Daoy (cell line): Measurements from ENCODE around the gene C1orf21. TPM values are rescaled to one million over a fixed set of nuclear protein-coding genes. Genes with fewer than 3 reads are reported as not detected.
A peak's percentile ranks its signal among the peaks of the same experiment; 100 is the strongest.

Experiments used
- DNase-seq: peaks from one replicate; pipeline ENCODE4 v3.0.0-alpha.2; 2015; ENCODE audit warnings: low read depth
- total RNA-seq: library from RNA; depleted of rRNA; stranded (reverse); fragments of >200 nt; shearing (Covaris generic); gene quantifications from 2 replicates; pipeline ENCODE4 v1.2.3, GENCODE V29; 2014

The C1orf21 gene
- total RNA-seq, 1 experiment from 2014 or later = 17.8 TPM

DNA sequence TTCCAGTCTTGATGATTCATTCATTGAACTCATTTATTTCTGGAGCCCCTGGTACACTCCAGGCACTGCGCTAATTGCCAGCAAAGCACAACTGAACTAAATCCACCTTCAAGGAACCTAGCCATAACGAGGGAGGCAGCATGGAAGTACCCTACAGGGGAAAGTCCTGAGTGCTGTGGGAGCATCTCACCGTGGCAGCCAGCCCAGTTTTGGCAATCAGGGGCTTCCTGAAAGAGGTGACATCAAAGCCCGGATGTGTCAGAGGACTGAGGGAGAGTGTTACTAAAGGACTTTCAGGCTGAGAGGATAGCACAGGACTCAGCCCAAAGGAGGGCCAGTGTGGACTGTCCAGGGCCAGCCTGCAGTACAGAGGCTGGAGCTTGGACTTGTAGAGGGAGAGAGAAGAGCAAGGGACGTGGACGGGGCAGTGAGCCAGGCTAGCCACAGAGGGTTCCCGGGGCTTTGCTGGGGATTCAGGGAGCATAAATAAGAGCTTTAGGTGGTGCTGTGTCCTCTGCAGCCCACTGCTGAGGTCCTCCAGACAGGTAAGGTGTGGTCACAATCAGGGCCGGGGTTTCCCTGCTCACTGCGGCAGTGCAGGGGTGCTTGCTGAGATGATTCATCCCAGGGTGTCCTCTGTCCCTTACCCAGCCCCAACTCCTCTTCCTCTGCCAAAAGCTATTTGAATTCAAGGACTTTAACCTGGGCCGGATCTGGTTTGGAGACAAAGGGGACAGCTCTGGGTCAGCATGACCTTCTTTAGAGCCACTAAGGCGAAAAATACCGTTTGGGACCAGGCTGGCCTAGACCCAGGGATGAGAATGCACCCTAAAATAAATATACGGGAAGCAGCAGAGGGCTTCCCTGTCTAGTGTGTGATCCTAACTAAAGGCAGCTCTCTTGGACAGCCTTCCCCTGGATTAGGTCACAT is 239.5 kb downstream of the C1orf21 start:
- peak; percentile 16 for DNase-seq

DNA sequence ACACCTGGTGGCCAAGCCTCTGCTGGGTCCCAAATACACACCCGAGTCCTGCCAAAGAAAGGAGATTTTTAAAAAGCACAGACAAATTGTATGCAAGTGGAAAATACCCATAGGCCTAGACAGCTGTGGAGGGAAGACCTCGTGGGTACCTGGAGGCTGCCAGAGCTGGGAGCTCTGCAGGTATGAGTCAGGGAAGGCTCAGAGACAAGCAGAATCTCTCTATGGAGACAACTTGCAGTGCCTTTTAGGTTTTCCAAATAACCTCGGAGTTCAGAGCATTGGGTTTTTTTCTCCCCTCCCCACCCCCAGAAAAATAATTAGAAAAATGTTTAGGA is 240.1 kb downstream of the C1orf21 start:
- no peak for DNase-seq

DNA sequence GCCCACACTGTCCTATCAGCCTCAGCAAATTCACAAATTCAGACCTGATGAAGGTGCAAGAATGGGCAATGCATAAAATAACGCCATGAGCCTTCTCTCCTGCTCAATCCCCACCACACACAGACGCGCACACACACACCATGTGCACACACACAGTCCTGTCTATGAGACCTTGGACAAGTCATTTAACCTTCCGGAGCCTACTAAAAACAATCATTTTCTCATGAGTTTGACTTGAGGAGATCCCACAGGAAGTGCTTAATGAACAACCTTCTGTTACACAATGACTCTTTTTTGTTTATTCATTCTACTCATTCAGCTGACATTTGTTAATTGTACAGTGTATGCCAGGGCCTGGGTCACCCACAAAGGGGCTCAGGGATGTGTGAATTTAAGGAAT is 242.4 kb downstream of the C1orf21 start:
- no peak for DNase-seq

DNA sequence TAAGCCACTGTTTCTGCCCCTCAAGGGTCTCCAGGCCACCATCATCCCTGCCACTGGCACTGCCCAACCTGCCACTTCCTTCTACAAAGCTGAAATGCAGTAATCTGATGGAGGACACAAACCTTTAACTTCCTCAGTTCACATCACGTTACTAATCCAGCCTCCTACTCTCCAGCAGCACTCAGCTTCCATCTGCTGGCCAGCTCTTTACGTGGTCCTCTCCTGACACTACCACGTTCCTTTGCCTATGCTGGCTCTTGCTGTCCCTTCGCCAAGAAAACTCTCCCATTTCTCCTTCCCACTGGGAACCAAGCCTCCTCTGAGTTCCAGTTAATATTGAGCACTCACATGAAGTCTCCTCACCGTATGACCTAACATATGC is 243.8 kb downstream of the C1orf21 start:
- DNase-seq = no peak

DNA sequence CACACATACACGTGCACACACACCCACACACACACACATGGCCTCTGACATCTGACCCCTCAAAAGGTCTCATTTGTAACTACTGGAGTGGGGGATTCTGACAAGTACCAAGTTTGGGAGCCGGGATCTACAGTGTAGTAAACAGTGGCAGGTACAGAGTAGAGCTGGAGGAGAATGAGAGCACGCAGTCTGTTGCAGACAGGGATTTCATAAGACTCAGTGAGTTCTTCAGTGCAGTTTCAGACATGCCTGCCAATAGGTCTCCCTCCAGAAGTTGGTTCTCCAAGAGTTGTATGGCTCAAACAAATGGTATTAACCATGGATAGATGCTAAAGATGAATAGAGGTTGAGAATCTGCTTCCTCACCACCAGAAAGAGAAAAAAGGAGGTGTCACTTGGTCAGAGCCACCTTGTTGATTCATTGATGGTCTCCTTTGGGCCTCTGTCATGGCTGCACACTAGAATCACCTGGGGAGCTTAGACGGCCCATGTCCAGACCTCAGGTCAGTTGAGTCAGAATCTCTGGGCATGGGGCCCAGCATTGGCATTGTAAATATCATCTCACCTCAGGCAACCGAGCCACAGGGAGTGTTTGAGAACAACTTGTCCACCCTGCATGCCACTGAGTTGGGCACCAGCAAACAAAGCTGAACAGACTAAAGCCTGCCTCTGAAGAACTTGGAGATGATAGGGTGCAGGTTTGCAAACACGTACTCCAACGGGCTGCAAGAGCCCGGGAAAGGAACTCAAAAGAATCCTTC is 245.8 kb downstream of the C1orf21 start:
- DNase-seq = no peak

DNA sequence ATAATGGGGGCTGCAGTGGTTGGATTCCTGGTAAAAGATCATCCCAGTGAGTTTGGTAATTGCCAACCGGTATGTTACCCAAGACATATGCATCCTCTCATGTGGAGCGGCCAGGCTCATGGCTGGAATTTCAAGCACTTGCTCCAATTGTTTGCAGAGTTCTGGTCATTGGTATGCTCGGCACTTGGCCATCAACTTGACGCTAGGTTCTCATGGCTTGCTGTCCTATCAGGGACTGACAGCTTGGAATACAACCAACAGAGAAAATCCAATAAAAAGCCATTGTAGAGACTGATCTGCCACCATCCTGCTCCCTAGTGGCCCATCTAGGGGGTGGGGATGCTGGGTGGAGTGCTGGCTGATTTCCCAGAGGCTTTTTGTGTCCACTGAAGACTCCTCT is 247.0 kb downstream of the C1orf21 start:
- DNase-seq = no peak

DNA sequence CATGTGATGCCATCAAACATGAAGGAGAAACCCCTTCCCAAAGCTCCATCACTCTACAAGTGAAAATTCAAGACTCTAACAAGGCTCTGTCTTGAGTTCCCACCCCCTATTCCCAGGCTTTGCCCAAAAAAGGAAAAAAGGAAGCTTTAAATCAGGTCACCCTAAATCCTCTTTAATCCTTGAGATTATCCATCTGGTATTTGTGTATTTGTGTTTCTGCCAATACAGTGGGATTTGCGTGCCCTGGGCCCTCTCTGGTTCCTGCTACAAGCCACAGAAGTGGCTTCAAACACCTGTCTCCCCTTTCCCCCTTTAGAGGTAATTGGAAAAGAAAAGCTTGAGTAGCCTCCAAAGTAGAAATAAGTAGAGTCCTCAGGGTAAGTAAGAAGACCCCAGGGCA is 247.5 kb downstream of the C1orf21 start:
- no peak for DNase-seq

DNA sequence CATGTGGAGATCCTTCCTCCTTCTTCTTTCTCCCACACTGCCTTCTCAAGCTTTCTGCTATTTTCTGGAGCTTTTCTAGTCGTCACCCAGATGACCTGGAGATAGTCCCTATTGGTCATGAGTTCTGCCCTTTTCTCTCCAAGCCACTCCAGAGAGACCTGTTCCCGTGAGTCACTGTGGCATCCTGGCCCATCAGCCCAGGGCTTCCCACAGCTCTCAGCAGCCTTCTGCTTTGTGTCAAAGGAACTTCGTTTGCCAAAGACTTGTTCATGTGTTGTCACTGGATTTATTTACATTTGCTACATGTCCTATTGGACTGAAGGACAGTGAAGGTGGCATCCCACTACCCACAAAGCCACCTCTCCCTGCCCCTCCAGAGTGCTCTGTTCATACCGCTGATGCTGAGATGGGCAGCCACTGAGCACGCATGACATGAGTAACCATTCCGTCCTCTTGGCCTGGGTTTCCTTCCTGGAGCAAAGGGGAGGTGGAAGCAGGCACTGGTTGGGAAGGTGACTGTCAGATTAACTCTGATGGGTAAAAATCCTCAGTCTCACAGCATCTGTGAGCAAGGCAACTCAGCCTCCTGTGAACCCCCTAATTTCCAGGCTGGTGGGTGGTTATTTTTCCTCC is 248.6 kb downstream of the C1orf21 start:
- DNase-seq = no peak

DNA sequence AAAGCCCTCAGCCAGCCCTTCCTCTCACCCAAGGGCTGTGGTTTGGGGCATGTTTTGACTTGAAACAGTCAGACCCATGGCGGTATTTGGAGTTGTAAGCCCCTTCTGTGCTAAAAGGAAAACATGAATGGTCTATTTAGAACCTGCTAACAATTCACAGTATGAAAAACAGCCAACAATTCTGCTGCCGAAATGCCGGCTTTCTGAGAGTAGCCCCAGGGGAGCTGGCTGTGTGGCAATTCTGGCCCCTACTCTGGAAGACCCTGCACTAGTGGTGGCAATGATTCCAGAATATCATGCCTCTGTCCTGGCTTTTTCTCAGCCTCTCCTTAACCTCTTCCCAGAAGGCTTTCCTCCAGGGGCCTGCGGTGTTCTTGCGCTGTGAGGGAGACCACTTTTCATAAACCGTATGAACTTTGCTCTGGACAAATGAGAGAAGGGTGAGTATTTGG is 249.2 kb downstream of the C1orf21 start:
- DNase-seq = no peak

DNA sequence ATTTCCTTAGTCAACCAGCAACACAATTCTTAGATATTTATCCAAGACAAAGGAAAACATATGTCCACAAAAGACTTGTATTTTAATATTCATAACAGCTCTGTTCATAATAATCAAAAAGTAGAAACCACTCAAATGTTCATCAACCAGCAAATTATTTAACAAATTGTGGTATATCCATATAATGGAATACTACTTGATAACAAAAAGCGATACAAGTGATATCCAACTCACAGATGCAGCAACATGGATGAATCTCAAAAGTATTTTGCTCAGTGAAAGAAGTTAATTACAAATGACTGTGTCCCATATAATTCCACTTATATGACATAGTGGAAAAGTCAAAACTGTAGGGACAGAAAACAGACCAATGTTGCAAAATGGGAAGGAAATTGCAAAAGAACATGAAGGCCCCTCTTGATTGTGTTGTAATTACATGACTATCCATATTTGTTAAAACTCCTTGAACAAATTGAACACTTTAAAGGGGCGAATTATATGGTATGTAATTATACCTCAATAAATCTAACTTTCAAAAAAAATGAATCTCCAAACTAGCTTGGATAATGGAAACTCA is 250.9 kb downstream of the C1orf21 start:
- DNase-seq = no peak

DNA sequence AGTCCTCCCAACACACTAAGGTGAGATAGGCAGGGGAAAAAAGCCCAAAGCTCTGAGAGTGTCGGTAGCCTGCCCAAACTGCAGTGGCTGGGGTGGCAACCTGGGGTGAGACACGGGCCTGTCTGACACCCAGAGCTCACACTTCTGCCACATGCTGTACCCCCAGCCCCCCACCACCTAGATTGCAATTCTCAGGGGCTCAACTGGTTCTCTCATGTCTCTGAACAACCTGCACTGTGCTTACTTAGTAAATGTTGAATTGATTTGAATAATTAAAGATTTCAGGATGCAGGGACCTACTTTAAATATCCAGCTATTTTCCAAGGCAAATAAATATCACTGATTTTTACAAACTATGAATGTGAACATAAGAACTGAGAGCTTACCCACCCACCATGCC is 252.4 kb downstream of the C1orf21 start:
- DNase-seq = no peak

DNA sequence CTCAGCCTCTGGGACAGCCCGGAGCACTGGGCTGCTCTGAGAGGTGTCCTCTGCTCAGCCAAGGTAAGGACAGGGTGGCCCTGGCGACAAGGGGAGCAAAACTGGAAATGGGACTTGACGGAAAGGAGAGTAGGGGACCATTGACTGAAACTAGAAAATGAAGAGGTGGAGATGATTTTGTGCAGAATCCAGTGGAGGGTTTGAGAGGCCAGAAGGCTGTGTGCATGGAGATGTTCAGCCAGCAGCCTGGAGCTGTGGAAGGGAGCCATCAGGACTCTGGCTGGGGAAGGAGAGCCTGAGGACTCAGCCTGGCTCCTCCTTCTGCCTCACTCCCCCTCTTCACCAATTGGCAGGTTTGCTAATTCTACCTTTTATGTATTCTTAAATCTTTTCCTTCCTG is 253.7 kb downstream of the C1orf21 start:
- DNase-seq = no peak

DNA sequence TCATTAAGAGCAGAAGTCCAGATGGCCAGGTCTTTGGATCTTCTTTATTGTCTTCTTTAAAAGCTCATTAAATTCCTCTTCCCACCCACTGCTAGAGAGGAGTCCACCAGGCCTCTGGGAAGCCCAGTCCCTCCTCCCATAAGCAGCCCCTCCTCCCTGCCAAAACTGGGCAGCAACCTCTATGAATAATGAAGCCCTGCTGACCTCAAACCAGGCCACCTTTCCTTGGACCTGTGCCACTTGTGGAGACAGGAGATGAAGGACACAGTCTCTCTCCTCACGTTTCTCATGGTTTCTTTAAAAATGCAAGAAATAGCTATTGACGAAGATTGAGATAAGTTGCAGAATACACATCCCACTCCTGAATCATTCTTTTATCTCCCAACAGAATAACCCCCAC is 255.1 kb downstream of the C1orf21 start:
- no peak for DNase-seq

DNA sequence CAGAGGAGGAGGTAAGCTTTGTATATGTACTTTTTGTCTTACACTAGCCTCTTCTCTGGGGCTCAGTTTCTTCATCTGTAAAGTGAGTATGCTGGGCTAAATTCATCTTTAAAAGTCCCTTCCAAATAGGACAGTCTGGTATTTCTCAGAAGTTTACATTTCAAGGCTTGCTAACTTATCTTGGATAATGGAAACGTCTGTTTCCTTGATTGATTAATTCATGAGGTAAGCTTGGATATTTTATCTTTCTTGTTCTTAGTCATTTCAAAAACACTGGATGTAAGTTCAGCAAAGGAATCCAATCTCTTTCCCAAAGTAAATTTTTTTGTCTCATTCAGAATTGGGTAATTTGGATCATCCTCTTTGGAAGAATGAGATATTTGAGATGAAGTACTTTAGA is 256.8 kb downstream of the C1orf21 start:
- DNase-seq = no peak

DNA sequence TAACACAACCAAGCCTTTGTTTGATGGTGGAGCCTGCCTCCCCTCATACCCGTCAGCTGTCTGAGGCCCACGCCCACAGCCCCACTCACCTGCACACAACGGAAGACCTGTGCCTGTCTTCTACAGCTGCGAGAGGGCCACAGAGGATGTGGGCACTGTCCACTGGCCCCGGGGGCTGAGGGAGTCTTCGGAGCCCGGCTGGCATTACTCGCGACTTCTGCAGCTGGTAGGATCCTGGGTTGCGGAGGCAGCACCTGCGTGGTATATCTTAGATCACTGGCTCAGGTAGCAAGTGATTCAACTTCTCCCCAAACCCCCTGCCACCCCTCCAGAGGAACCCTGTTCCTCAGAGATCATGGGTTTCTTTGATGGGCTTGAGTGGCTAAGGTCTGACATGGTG is 257.9 kb downstream of the C1orf21 start:
- DNase-seq = no peak

DNA sequence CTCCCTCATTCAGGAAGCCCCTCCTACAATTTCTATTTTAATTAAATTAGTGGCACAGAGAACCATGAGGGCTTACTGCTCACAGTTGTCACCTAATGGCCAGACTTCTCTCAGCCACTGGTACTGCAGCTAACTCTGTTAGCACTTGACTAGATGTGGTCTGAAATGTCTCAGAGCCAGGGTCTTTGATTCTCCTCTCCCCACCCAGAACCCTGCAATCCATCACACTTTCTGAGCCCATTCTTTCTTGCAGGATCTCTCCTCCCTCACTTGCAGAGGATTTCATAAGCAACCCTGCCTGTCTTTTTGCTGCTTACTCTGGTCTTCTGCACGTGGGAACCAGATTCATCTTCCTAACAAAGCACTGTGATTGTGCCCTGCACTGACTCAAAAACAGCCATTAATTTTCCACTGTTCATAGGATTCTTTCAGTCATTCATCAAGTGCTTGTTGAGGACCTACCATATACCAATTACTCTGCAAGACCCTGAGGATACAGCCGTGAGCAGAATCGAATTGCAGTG is 259.4 kb downstream of the C1orf21 start:
- DNase-seq = no peak

DNA sequence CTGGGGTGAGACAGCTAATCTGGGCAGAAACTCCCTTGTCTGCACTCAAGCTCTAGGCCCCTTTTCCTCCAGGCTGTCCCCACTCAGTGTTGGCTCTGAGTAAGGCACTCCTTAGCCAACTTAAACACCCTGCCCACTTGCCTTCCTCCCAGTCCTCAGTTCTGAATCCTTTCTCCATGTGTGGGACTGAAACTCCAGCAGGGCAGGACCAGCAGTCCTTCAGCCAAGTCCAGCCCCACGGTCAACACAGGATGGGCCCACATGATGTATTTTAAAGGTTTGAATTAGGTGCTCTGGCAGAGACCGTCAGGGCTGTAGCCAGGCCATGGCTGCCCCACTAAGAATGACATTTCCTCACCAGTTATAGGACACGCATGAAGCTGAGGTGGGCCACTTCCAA is 260.0 kb downstream of the C1orf21 start:
- DNase-seq = no peak

DNA sequence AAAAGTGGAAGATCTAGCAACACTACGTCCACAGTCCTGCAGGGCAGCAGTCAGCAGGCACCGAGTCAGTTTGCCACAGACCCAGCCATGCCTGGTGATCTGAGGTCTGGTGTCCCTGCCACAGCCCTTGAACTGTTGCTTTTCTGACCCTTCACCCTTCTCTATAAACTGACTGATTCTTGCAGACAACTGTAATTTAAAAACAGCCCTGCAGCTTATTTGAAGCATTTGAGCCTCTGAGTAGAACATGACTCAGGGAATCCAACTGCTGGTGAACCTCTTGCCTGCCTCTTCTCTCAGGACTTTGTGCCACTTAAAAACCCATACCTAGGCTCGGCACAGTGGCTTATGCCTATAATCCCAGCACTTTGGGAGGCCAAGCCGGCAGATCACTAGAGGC is 260.6 kb downstream of the C1orf21 start:
- no peak for DNase-seq

DNA sequence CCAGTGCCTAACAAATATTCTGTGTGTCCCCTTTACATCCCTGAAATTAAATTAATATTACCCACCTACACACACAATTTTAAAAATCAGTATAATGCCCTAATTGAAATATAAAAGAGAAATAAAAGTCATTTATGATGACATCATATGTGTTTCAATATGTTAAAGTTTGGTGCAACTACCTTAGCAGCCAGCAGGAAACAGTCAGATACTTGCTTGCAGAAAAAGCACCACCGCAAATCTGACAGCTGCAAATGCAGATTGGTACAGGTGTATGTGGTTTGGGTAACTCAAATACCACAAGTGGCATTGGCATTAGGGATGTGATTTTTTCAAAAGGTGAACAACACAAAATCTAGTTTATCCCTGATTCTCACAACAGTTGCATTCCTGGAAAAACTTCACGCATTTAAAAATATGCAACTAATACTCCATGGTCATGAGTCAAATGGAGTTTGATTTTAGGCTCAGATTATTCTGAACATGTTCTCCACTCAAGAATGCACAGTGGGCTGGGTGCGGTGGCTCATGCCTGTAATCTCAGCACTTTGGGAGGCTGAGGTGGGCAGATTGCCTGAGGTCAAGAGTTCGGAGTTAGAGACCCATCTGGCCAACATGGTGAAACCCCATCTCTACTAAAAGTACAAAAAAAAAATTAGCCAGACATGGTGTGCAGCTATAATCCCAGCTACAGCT is 261.5 kb downstream of the C1orf21 start:
- no peak for DNase-seq

DNA sequence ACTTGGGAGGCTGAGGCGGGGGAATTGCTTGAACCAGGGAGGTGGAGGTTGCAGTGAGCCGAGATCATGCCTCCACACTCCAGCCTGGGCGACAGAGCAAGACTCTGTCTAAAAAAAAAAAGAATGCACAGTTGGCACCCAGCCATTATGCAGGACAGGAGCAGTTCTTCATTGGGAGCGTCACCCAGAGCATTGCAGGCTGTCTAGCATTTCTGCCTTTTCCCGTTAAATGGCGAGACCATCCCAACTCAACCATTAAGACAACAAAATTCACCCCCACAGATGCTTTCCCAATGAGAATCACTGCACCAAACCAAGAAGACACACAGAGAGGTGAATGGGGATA is 262.0 kb downstream of the C1orf21 start:
- DNase-seq = no peak

DNA sequence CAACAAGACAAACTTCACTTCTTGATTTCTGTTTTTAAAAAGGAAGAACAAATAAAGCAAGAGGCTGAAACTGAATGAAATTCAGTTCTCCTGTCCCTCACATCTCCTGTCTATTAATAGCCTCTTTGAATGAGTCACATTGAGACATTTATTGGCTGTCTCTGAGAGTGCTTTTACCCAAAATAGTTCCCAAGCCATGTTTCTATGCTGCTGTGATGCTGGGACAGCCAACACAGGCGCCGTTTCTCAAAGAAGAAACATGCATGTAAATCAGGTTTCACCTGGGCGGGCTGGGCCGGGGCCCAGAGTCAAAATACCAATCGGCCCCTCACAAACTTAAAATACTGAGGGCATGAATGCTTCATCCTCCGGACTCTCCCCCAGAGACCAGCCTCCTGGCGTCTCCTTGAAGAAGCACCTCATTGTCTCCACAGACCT is 262.6 kb downstream of the C1orf21 start:
- no peak for DNase-seq
